ENCODE measurements around the gene RHO.

The RHO gene

DNA sequence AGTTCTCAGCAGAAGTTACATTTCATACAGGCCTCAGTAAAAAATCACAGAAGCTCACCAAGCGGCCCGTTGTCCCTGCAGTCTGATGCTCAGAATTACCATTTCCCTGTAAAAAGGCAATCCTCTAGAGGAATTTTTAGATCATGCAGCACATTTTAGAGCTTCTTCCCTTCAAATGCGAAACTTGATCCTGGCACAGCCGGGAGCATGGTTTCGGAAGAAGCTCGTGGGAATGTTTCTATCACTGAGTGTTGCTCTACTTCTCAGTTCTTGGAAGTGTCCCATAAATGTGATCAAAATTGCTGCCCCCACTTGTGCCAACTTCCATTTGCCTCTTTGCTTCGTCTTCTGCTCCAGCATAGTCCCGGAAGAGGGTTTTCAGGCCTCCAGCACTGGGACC is 10.8 kb downstream of the RHO start:
- TF ChIP-seq EZH2phosphoT487 (IDR thresholded peaks at IDR 0.05; ENCODE audit: low read depth) = no peak
- Histone ChIP-seq H3K4me2 (ENCODE audit: low read length) (no peak overlapping the region), H3K27me3 (ENCODE audit: low read depth, low read length) (peaks cover 12% of the 10 kb centered on the region), H3K9ac (ENCODE audit: low read length) (no peak overlapping the region), H3K79me2 (ENCODE audit: low read length) (no peaks in the 10 kb centered on the region), H3K4me3 (ENCODE audit: low read length) (no peak overlapping the region), H3K36me3 (replicated peaks; ENCODE audit: low read depth, low read length) (no peaks in the 10 kb centered on the region), H3K4me1 (ENCODE audit: low read length) (no peaks in the 10 kb centered on the region), H3K9me3 (ENCODE audit: insufficient read depth, low read length) (no peaks in the 10 kb centered on the region), H4K20me1 (ENCODE audit: insufficient read depth, low read length) (no peaks in the 10 kb centered on the region), H2AFZ (ENCODE audit: low read depth, low read length) (no peak overlapping the region), H3K27ac (ENCODE audit: low read length) (no peak overlapping the region)

GRCh38 chr3:129540776-129541516 is 12.5 kb downstream of the RHO start:
- H3K36me3 ChIP-seq (replicated peaks; ENCODE audit: low read depth, low read length) = no peaks in the 10 kb centered on the region
- no peak overlapping the region for H3K4me2 ChIP-seq (ENCODE audit: low read length)
- H3K4me3 ChIP-seq (ENCODE audit: low read length) = no peak overlapping the region
- no peak overlapping the region for H2AFZ ChIP-seq (ENCODE audit: low read depth, low read length)
- no peaks in the 10 kb centered on the region for H3K4me1 ChIP-seq (ENCODE audit: low read length)
- H4K20me1 ChIP-seq (ENCODE audit: insufficient read depth, low read length) = no peaks in the 10 kb centered on the region
- H3K9me3 ChIP-seq (ENCODE audit: insufficient read depth, low read length) = no peaks in the 10 kb centered on the region
- H3K27ac ChIP-seq (ENCODE audit: low read length) = no peak overlapping the region
- TF ChIP-seq CTCF (IDR thresholded peaks at IDR 0.05; ENCODE audit: low read depth, low read length) = no peak
- no peak for TF ChIP-seq EZH2phosphoT487 (IDR thresholded peaks at IDR 0.05; ENCODE audit: low read depth)
- no peaks in the 10 kb centered on the region for H3K79me2 ChIP-seq (ENCODE audit: low read length)
- no peak overlapping the region for H3K9ac ChIP-seq (ENCODE audit: low read length)
- H3K27me3 ChIP-seq (ENCODE audit: low read depth, low read length) = peaks cover 12% of the 10 kb centered on the region

DNA sequence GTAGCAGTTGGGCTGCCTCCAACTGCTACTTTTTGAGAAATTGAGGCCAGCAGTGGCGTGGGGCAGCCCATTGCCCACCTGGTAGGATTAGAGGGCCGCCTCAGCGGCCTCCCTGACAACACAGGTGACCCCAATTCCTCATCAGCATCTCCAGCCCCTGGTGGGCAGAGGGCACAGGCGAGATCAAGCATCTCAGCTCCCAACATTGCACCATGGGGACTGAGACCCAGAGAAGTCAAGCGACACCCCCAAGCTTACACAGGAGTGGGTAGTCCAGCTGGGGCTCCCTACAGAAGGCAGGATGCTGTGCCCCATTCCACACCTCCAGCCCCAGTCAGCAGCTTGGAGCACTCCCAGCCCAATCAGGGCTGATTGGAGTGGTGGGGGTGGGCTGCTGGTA is 14.3 kb downstream of the RHO start:
- H2AFZ ChIP-seq (ENCODE audit: low read depth, low read length) = no peak overlapping the region
- H3K9ac ChIP-seq (ENCODE audit: low read length) = no peak overlapping the region
- H3K36me3 ChIP-seq (replicated peaks; ENCODE audit: low read depth, low read length) = no peaks in the 10 kb centered on the region
- no peaks in the 10 kb centered on the region for H3K4me1 ChIP-seq (ENCODE audit: low read length)
- no peak overlapping the region for H3K4me2 ChIP-seq (ENCODE audit: low read length)
- H3K27ac ChIP-seq (ENCODE audit: low read length) = no peak overlapping the region
- H3K4me3 ChIP-seq (ENCODE audit: low read length) = no peak overlapping the region
- no peaks in the 10 kb centered on the region for H3K79me2 ChIP-seq (ENCODE audit: low read length)
- peaks cover 5% of the 10 kb centered on the region; the same call in 1 of the 2 replicates for H3K27me3 ChIP-seq (ENCODE audit: low read depth, low read length)
- no peaks in the 10 kb centered on the region for H4K20me1 ChIP-seq (ENCODE audit: insufficient read depth, low read length)
- no peaks in the 10 kb centered on the region for H3K9me3 ChIP-seq (ENCODE audit: insufficient read depth, low read length)
- TF ChIP-seq EZH2phosphoT487 (IDR thresholded peaks at IDR 0.05; ENCODE audit: low read depth) (no peak), CTCF (IDR thresholded peaks at IDR 0.05; ENCODE audit: low read depth, low read length) (no peak)

- H3K27me3 ChIP-seq (ENCODE audit: low read depth, low read length) = no peaks in the 10 kb centered on the region
- no peaks in the 10 kb centered on the region for H3K36me3 ChIP-seq (replicated peaks; ENCODE audit: low read depth, low read length)
- H2AFZ ChIP-seq (ENCODE audit: low read depth, low read length) = no peak within 1 kb of the TSS
- H3K4me3 ChIP-seq (ENCODE audit: low read length) = no peak within 1 kb of the TSS
- H3K9ac ChIP-seq (ENCODE audit: low read length) = no peak within 1 kb of the TSS
- no peak within 1 kb of the TSS for H3K4me2 ChIP-seq (ENCODE audit: low read length)
- no peaks in the 10 kb centered on the region for H3K9me3 ChIP-seq (ENCODE audit: insufficient read depth, low read length)
- no peaks in the 10 kb centered on the region for H3K4me1 ChIP-seq (ENCODE audit: low read length)
- no peak for TF ChIP-seq CTCF (IDR thresholded peaks at IDR 0.05; ENCODE audit: low read depth, low read length)
- TF ChIP-seq EZH2phosphoT487 (IDR thresholded peaks at IDR 0.05; ENCODE audit: low read depth) = no peak
- no peak within 1 kb of the TSS for H3K27ac ChIP-seq (ENCODE audit: low read length)
- no peaks in the 10 kb centered on the region for H4K20me1 ChIP-seq (ENCODE audit: insufficient read depth, low read length)
- no peaks in the 10 kb centered on the region for H3K79me2 ChIP-seq (ENCODE audit: low read length)
Observed at GRCh38 chr3:129543156-129543790, 14.8 kb downstream of the RHO start, which contains the start of gene H1-8. Gene H1-8 (plus strand): TSS chr3:129543175. CDS start chr3:129543219, 44 bp downstream.

Measured in OCI-LY3 (cell line).